GM21619 (cell line): ENCODE results near the gene EHD2.
"Not testable (repeated sequence)": the region's sequence is repeated elsewhere in the genome, so short reads cannot be mapped to it uniquely, and the experiment has no call there.

Source experiments
- ATAC-seq: cut with Tn5 transposase; IDR thresholded peaks from one replicate; pipeline ENCODE4 v1.9.1; 2021; ENCODE audit not compliant: unreplicated experiment

The EHD2 gene

GRCh38 chr19:47745010-47745901 lies 32.0 kb downstream of the EHD2 start, which contains the start of gene NOP53:
Gene NOP53, plus strand, starts transcription at chr19:47745546. Its CDS starts 14 bp downstream, at chr19:47745560.
- peak; percentile 57 for ATAC-seq

DNA sequence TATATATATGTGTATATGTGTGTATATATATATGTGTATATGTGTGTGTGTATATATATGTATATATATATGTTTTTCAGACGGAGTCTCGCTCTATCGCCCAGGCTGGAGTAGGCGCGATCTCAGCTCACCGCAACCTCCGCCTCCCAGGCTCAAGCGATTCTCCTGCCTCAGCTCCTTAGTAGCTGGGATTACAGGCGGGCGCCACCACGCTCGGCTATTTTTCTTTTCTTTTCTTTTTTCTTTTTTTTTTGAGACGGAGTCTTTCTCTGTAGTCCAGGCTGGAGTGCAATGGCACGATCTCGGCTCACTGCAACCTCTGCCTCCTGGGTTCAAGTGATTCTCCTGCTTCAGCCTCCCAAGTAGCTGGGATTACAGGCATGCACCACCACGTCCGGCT lies 32.9 kb downstream of the EHD2 start:
- not testable (repeated sequence) for ATAC-seq

GRCh38 chr19:47749326-47749725 lies 36.1 kb downstream of the EHD2 start:
- no peak for ATAC-seq

GRCh38 chr19:47750752-47751151 lies 37.5 kb downstream of the EHD2 start:
- no peak for ATAC-seq

GRCh38 chr19:47752440-47753211 lies 39.4 kb downstream of the EHD2 start:
- ATAC-seq = no peak

GRCh38 chr19:47754206-47755064 lies 41.2 kb downstream of the EHD2 start:
- ATAC-seq = no peak

DNA sequence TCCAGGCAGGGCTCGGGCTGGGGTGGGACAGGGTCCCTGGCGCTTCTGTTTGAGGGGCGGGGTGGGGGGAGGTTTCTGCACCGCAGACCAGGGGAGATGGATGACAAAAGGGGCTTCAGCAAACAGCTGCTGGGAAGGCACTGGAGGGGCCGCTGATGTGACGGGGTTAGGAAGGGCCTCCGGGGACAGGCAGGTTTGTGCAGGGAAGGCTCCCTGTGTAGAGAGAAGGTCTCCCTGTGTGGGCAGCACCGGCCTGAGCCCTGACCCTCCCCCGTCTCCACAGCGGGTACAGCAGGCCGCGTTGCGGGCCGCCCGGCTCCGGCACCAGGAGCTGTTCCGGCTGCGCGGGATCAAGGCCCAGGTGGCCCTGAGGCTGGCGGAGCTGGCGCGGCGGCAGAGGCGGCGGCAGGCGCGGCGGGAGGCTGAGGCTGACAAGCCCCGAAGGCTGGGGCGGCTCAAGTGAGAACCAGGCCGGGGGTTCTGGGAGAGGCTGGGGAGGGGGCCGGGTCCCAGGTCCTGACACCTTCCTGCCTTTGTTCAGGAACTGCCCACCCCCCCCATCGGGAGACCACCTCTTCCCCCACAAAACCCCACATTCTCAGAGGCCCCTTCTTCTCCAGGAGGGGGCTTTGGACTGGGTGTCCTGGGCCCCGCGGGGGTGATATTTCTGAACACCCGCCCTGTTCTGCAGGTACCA lies 42.0 kb downstream of the EHD2 start:
- no peak for ATAC-seq

GRCh38 chr19:47755762-47756626 lies 42.8 kb downstream of the EHD2 start:
- ATAC-seq = no peak

GRCh38 chr19:47756627-47756929 lies 43.4 kb downstream of the EHD2 start:
- ATAC-seq = no peak

- no peak for ATAC-seq
These were observed 43.9 kb downstream of the EHD2 start for GRCh38 chr19:47756953-47757608.

GRCh38 chr19:47757617-47758442 lies 44.6 kb downstream of the EHD2 start:
- ATAC-seq = no peak

- no peak for ATAC-seq
These were observed 45.2 kb downstream of the EHD2 start for GRCh38 chr19:47758443-47758804.

- no peak for ATAC-seq
These were observed 47.4 kb downstream of the EHD2 start for GRCh38 chr19:47760632-47760999.

DNA sequence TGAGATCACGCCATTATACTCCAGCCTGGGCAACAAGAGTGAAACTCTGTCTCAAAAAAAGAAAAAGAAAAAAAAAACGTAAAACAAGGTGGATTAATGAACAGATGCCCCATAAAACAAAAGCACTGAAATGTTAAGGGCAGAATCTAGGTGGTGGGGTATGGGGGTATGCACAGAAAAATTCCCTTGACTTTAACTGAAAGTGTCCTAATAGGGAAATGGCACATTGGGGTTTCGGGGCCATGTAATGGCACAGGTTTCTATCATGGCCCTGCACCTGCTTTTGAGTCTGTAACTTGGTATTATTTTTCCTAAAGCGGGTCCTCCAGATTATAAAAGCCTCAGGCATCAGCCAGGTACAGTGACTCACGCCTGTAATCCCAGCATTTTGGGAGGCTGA lies 48.3 kb downstream of the EHD2 start:
- no peak for ATAC-seq

DNA sequence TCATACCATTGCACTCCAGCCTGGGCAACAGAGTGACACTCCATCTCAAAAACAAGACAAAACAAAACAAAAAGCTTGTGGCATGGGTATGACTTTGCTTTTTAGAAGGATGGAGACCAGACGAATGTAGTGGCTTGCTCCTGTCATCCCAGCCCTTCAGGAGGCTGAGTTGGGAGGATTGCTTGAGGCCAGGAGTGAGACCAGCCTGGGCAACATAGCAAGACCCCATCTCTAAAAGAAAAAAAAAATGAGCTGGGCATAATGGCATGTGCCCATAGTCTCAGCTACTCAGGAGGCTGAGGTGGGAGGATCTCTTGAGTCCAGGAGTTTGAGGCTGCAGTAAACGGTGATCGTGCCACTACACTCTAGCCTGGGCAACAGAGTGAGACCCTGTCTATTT lies 48.9 kb downstream of the EHD2 start:
- no peak for ATAC-seq

- no peak for ATAC-seq
These were observed 49.5 kb downstream of the EHD2 start for GRCh38 chr19:47762615-47763308.

DNA sequence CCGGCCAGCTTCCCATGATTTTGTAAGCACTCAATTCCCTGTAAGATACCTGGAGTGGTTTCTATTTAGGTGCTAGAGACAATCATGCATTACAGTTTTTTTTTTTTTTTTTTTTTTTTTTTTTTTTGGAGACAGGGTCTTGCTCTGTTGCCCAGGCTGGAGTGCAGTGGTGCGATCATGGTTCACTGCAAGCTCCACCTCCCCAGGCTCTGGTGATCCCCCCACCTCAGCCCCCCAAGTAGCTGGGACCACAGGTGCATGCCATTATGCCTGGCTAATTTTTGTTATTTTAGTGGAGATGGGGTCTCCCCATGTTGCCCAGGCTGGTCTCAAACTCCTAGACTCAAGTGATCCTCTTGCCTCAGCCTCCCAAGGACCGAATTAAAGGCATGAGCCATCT lies 51.5 kb downstream of the EHD2 start:
- ATAC-seq = not testable (repeated sequence)
